HepG2 (cell line): ENCODE data around the gene ACVRL1. TPM values are rescaled to one million over a fixed set of nuclear protein-coding genes. Genes with fewer than 3 reads are reported as not detected.
A peak's percentile ranks its signal among the peaks of the same experiment; 100 is the strongest.

Source experiments
- ATAC-seq: fragments of 200-7000 bp; cut with Tn5 transposase; 3 replicates; pipeline ENCODE4 v1.9.1; 2020; ENCODE audit warnings: mild to moderate bottlenecking, moderate library complexity
- BruUV-seq: library from RNA; stranded (reverse); fragments of 400-500 nt; replicated peaks from 2 replicates; lab custom pipeline; 2021; lab: Mats Ljungman, UMichigan
- CTCF ChIA-PET: fragments of 300-600 bp; formaldehyde crosslinking; extraction: SDS; loops from one replicate; lab custom pipeline; 2021; ENCODE audit warnings: low total read pairs, inconsistent platforms, low intra/inter-chr PET ratio; lab: Yijun Ruan, JAX
- POLR2A ChIA-PET: fragments of 350-600 bp; sonication (Branson Sonifier 250); formaldehyde crosslinking; loops from one replicate; lab custom pipeline; 2020; ENCODE audit warnings: antibody characterized with exemption, inconsistent platforms; lab: Yijun Ruan, JAX
- DNase-seq: peaks from one replicate; pipeline ENCODE4 v3.0.0-alpha.2; 2015; ENCODE audit warnings: low spot score
- FAIRE-seq: peaks from 3 replicates; lab custom pipeline; 2011; peaks lifted over from hg19 to GRCh38; lab: Jason Lieb, UNC
- H2AFZ ChIP-seq: one replicate; pipeline ENCODE4 v1.6.1; 2011; ENCODE audit warnings: low read length, inconsistent platforms
- H3K27ac ChIP-seq: fragments of 300-600 bp; 3 replicates; pipeline ENCODE4 v1.8.0; 2011; ENCODE audit warnings: mixed run types, mild to moderate bottlenecking, mixed read lengths, low read length, inconsistent platforms; ENCODE audit not compliant: insufficient read depth; ENCODE audit errors: extremely low read length
- H3K27me3 ChIP-seq, 2 experiments: fragments of 200-600 bp in 1 of 2; 2 replicates in 1 of 2; 3 replicates in 1 of 2; pipeline versions ENCODE4 v1.6.0 to v1.8.0; 2011; ENCODE audit warnings: low read length in 2 of 2, mild to moderate bottlenecking in 2 of 2, moderate library complexity in 2 of 2, inconsistent platforms in 1 of 2; ENCODE audit not compliant: insufficient read depth in 2 of 2, control insufficient read depth in 1 of 2
- H3K36me3 ChIP-seq, 2 experiments: fragments of 200-600 bp in 1 of 2; replicated peaks in 1 of 2; 2 replicates in 1 of 2; 3 replicates in 1 of 2; pipeline versions ENCODE4 v1.5.1 to v1.8.0; 2011; ENCODE audit warnings: low read length in 2 of 2, inconsistent platforms in 1 of 2; ENCODE audit not compliant: insufficient read depth in 2 of 2, control insufficient read depth in 1 of 2
- H3K4me1 ChIP-seq: 2 replicates; pipeline ENCODE4 v1.5.1; 2012; ENCODE audit warnings: low read length, inconsistent platforms; ENCODE audit not compliant: insufficient read depth
- H3K4me2 ChIP-seq: 2 replicates; pipeline ENCODE4 v1.6.0; 2011; ENCODE audit warnings: low read depth, low read length, inconsistent platforms
- H3K4me3 ChIP-seq, 3 experiments: fragments of 200-600 bp in 1 of 3; sonication (generic), shearing (Covaris generic) in 1 of 3; replicated peaks in 1 of 3; 2 replicates each; pipeline ENCODE4 v1.5.1; 2011 to 2016; ENCODE audit warnings: low read length in 3 of 3, inconsistent platforms in 2 of 3, low read depth in 2 of 3, mild to moderate bottlenecking in 2 of 3, control low read depth in 1 of 3, mixed read lengths in 1 of 3; ENCODE audit not compliant: insufficient read depth in 1 of 3
- H3K79me2 ChIP-seq: one replicate; pipeline ENCODE4 v1.6.1; 2011; ENCODE audit warnings: low read length, inconsistent platforms; ENCODE audit not compliant: insufficient read depth
- H3K9ac ChIP-seq: 2 replicates; pipeline ENCODE4 v1.6.0; 2011; ENCODE audit warnings: mild to moderate bottlenecking, low read depth, low read length, inconsistent platforms; ENCODE audit not compliant: insufficient read depth
- H3K9me3 ChIP-seq: 2 replicates; pipeline ENCODE4 v1.5.1; 2012; ENCODE audit warnings: mild to moderate bottlenecking, low read length
- H4K20me1 ChIP-seq: 2 replicates; pipeline ENCODE4 v1.6.0; 2011; ENCODE audit warnings: inconsistent platforms, mild to moderate bottlenecking, low read length, moderate library complexity; ENCODE audit not compliant: insufficient read depth
- ATM ChIP-seq: fragments of 450-650 bp; IDR thresholded peaks from 2 replicates; pipeline ENCODE4 v1.7.1; 2017; ENCODE audit warnings: mild to moderate bottlenecking, borderline replicate concordance
- SCMH1 ChIP-seq: sonication (generic); formaldehyde crosslinking; IDR thresholded peaks from 2 replicates; pipeline ENCODE4 v1.9.0; 2021; ENCODE audit warnings: missing genetic modification reagents, mild to moderate bottlenecking, borderline replicate concordance
- SIN3B ChIP-seq: fragments of 150-350 bp; IDR thresholded peaks from 2 replicates; pipeline ENCODE4 v1.6.1; 2014; ENCODE audit warnings: low read length
- ZNF263 ChIP-seq: sonication (generic); formaldehyde crosslinking; IDR thresholded peaks from 2 replicates; pipeline ENCODE4 v1.4.0; 2020; ENCODE audit warnings: missing genetic modification reagents
- ZNF574 ChIP-seq: sonication (generic); formaldehyde crosslinking; IDR thresholded peaks from 2 replicates; pipeline ENCODE4 v1.4.0; 2020; ENCODE audit warnings: missing genetic modification reagents
- WGBS: methylation state at CpG from one replicate; pipeline ENCODE4 v1.1.6; 2017; ENCODE audit warnings: low lambda C conversion rate; 5-methylcytosine and 5-hydroxymethylcytosine counted together
- in situ Hi-C: cut with HindIII; loops from 2 replicates; pipeline ENCODE4 v1.10.0; 2017; ENCODE audit warnings: low pct_unique_long_range_greater_than_20kb; ENCODE audit not compliant: extremely low pct_ligation_motif_present
- intact Hi-C: fragments of 100-400 bp; cut with micrococcal nuclease; formaldehyde crosslinking; loops from one replicate; pipeline ENCODE4 v1.10.0; 2022; ENCODE audit not compliant: unreplicated experiment
- polyA plus RNA-seq, 8 experiments: library from polyadenylated mRNA; depleted of rRNA in 3 of 8; stranded (reverse) in 7 of 8; unstranded in 1 of 8; fragments of >200 nt; fragmentation: Illumina TruSeq in 4 of 8; extraction: Trizol in 4 of 8; gene quantifications; 2 replicates each; pipeline versions ENCODE4 v1.2.1 to v1.2.3, GENCODE V29; 2011 to 2016; ENCODE audit warnings: low read depth in 4 of 8, missing spikeins in 1 of 8, mixed read lengths in 1 of 8; ENCODE audit not compliant: insufficient read depth in 1 of 8
- total RNA-seq, 5 experiments: library from RNA; depleted of rRNA; stranded (reverse); fragments of >200 nt; fragmentation: Illumina TruSeq; extraction: Trizol; gene quantifications; 2 replicates each; pipeline ENCODE4 v1.2.3, GENCODE V29; 2016; ENCODE audit warnings: low read depth in 1 of 5

ACVRL1 gene
- total and polyA plus RNA-seq, 2 of the 13 experiments (the other 11 are each of a cell fraction or from before 2014, with no cell fraction given): not detected

- peak overlapping the region; percentile 14 for H3K27ac ChIP-seq
- BruUV-seq: no TSS peak
- ChIA-PET POLR2A (no interaction called here), CTCF (no interaction called here)
- peak overlapping the region; percentile 4 to 85 (median 77); a peak in 2 of 6 replicates for H3K4me3 ChIP-seq
- TF ChIP-seq ATM (no peak), SCMH1 (CRISPR knock-in tag) (no peak), ZNF574 (CRISPR knock-in tag) (peak; percentile 50; the same call in 1 of the 2 replicates), ZNF263 (CRISPR knock-in tag) (peak; percentile 55), SIN3B (no peak)
- no peaks in the 10 kb centered on the region for H4K20me1 ChIP-seq
- intact Hi-C loops (loop anchor here (1.0 kb wide), 1 partner anchor 23 kb away; no protein-coding TSS in a partner anchor), in situ Hi-C loops (no loop called here)
- DNase-seq (no peak), ATAC-seq (no peak), FAIRE-seq (no peak)
- no peaks in the 10 kb centered on the region for H3K9me3 ChIP-seq
- WGBS: 5% methylated on average over 4 of the region's 4 CpGs
- peak overlapping the region; percentile 93 for H3K4me2 ChIP-seq
- peaks cover 65% of the 10 kb centered on the region for H3K79me2 ChIP-seq
- peaks cover 0 to 18% of the 10 kb centered on the region in 2 experiments; a peak in 3 of 5 replicates for H3K27me3 ChIP-seq
- H2AFZ ChIP-seq: no peak overlapping the region
- no peaks in the 10 kb centered on the region for H3K36me3 ChIP-seq
- H3K4me1 ChIP-seq: peaks cover 61% of the 10 kb centered on the region
- peak overlapping the region; percentile 55; the same call in 1 of the 2 replicates for H3K9ac ChIP-seq
Observed at GRCh38 chr12:51953864-51954263, 46.6 kb downstream of the ACVRL1 start.
